CD4-positive, alpha-beta memory T cell (primary cell): ENCODE results near the gene ZIC4. TPM values are rescaled to one million over a fixed set of nuclear protein-coding genes. Genes with fewer than 3 reads are reported as not detected.

Experiments used
- CTCF ChIA-PET: fragments of 350-600 bp; sonication (Branson Sonifier 250); formaldehyde crosslinking; loops from one replicate; lab custom pipeline; 2021; ENCODE audit warnings: inconsistent platforms; ENCODE audit not compliant: partially characterized antibody; lab: Charles Lee
- POLR2A ChIA-PET: fragments of 350-600 bp; sonication (Branson Sonifier 250); formaldehyde crosslinking; loops from one replicate; lab custom pipeline; 2021; ENCODE audit not compliant: partially characterized antibody; lab: Charles Lee
- DNase-seq, 5 donors: peaks; one replicate each; pipeline versions ENCODE4 v3.0.0 to v3.0.0-alpha.2; 2020 to 2022; ENCODE audit warnings: mixed read lengths in 1 of 5
- H3K27ac ChIP-seq: one replicate; pipeline ENCODE4 v1.7.0; 2013; ENCODE audit warnings: low read depth, low read length
- H3K27me3 ChIP-seq: 2 replicates; pipeline ENCODE4 v1.7.0; 2013; ENCODE audit warnings: mild to moderate bottlenecking, low read length, moderate library complexity; ENCODE audit not compliant: insufficient read depth
- H3K36me3 ChIP-seq: 2 replicates; pipeline ENCODE4 v1.7.0; 2013; ENCODE audit warnings: mild to moderate bottlenecking, low read length, moderate library complexity; ENCODE audit not compliant: insufficient read depth
- H3K4me1 ChIP-seq: 2 replicates; pipeline ENCODE4 v1.7.0; 2013; ENCODE audit warnings: mild to moderate bottlenecking, low read length, moderate library complexity; ENCODE audit not compliant: insufficient read depth
- H3K4me3 ChIP-seq, 2 donors: one replicate each; pipeline ENCODE4 v1.7.0; 2013; ENCODE audit warnings: low read length in 2 of 2, mild to moderate bottlenecking in 1 of 2
- H3K9me3 ChIP-seq, 2 donors: one replicate each; pipeline ENCODE4 v1.7.0; 2013; ENCODE audit warnings: low read length in 2 of 2, control low read depth in 1 of 2; ENCODE audit not compliant: control insufficient read depth in 1 of 2
- H3K27ac Mint-ChIP-seq, 7 donors: one replicate each; pipeline ENCODE4 v1.8.0; 2020 to 2021; ENCODE audit warnings: mixed read lengths in 7 of 7, mild to moderate bottlenecking in 6 of 7, inconsistent platforms in 3 of 7, moderate library complexity in 3 of 7
- H3K27me3 Mint-ChIP-seq, 2 donors: one replicate each; pipeline ENCODE4 v1.8.0; 2020 to 2021; ENCODE audit warnings: mixed read lengths in 2 of 2
- H3K36me3 Mint-ChIP-seq, 2 donors: one replicate each; pipeline ENCODE4 v1.8.0; 2020 to 2021; ENCODE audit warnings: mixed read lengths in 2 of 2, inconsistent platforms in 1 of 2, mild to moderate bottlenecking in 1 of 2
- H3K4me1 Mint-ChIP-seq, 4 donors: one replicate each; pipeline ENCODE4 v1.8.0; 2020 to 2021; ENCODE audit warnings: mixed read lengths in 4 of 4, mild to moderate bottlenecking in 1 of 4
- H3K4me3 Mint-ChIP-seq, 8 donors: one replicate each; pipeline ENCODE4 v1.8.0; 2020 to 2021; ENCODE audit warnings: mixed read lengths in 8 of 8, mild to moderate bottlenecking in 7 of 8, moderate library complexity in 6 of 8, inconsistent platforms in 3 of 8
- H3K9me3 Mint-ChIP-seq, 8 donors: one replicate each; pipeline ENCODE4 v1.8.0; 2020 to 2021; ENCODE audit warnings: mixed read lengths in 8 of 8, mild to moderate bottlenecking in 5 of 8, inconsistent platforms in 3 of 8, moderate library complexity in 1 of 8
- intact Hi-C: fragments of 100-400 bp; cut with micrococcal nuclease; formaldehyde crosslinking; loops from one replicate; pipeline ENCODE4 v1.15.1; 2023
- polyA plus RNA-seq, 2 donors: library from polyadenylated mRNA; unstranded; fragments of 300-500 nt; fragmentation: Illumina TruSeq; gene quantifications; one replicate each; pipeline ENCODE4 v1.2.3, GENCODE V29; 2021
- total RNA-seq, 2 experiments: library from RNA; stranded (reverse); gene quantifications; one replicate each; pipeline ENCODE4 v1.2.3, GENCODE V29; 2021

ZIC4 gene
- total and polyA plus RNA-seq, 4 experiments from 2014 or later: not detected

DNA sequence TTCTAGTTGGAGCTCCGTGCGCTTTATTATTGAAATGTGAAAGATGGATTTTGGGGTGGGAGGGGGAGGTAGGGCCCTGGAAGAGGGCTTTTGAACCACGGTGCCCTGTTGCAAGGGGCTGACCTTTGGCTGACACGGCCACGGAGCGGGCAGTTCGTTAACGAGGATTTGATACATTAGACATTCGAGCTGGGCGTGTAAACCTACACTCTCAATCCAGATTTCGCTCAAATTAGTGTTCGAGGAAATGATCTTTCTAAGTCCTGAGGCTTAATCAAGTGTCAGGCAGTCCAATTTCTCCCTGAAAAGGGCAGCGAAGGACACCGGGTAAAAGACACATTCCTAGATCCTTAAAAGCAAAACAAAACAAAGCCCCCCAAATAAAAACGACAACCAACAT lies 15.9 kb upstream of the ZIC4 start:
- ChIA-PET POLR2A (no interaction called here), CTCF (no interaction called here)
- peaks cover 30% of the 10 kb centered on the region for H3K27me3 ChIP-seq
- H3K4me3 Mint-ChIP-seq: no peak overlapping the region
- no peak for DNase-seq
- H3K27me3 Mint-ChIP-seq: peaks cover 38 to 56% of the 10 kb centered on the region in 2 donors
- H3K36me3 ChIP-seq: no peaks in the 10 kb centered on the region
- H3K4me1 Mint-ChIP-seq: peaks cover 0 to 5% (median 2%) of the 10 kb centered on the region in 4 donors
- no peak overlapping the region for H3K4me3 ChIP-seq
- H3K27ac ChIP-seq: no peak overlapping the region
- H3K9me3 Mint-ChIP-seq: peaks cover 0 to 44% (median 31%) of the 10 kb centered on the region in 8 donors
- no peaks in the 10 kb centered on the region for H3K9me3 ChIP-seq
- H3K4me1 ChIP-seq: no peaks in the 10 kb centered on the region
- peaks cover 0 to 7% of the 10 kb centered on the region in 2 donors for H3K36me3 Mint-ChIP-seq
- no peak overlapping the region for H3K27ac Mint-ChIP-seq
- intact Hi-C loops: no loop called here

DNA sequence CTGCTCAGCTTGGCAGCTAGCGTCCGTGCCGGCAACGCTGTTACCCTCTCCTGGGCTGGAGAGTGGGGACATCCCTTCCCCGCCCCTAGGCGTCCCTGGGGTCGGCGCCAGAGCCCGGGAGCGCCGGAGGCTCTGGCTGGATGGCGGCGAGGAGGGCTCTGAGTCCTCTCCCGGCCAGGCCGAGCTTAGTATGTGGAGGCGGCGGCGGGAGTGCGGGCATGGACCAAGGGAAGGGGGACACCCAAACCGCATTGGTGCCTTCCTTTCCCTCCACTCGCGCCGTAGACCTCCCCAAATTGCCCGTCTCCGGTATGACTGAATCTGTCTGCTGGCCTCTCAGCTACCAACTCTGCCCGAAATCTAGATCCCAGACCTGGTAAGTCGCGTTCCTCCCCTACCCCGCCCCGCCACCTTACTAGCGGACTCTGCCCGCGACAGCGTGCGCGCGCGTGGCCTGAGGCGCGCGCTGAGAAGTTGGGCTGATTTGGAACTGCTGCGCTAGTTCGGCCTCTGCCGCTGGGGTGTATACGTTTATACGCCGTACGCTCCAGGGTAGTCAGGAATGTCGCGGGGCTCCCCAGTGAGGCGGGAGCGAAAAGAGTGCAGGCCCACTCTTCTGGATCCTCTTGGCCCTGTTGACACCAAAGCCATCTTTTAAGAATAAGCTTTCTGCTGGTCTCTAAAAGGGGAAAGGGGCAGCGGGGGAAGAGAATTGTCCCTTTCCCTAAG lies 15.0 kb upstream of the ZIC4 start:
- Mint-ChIP-seq H3K27ac (no peak overlapping the region), H3K4me3 (no peak overlapping the region), H3K36me3 (peaks cover 0 to 7% of the 10 kb centered on the region in 2 donors), H3K9me3 (peaks cover 0 to 44% (median 31%) of the 10 kb centered on the region in 8 donors), H3K4me1 (peaks cover 0 to 5% (median 2%) of the 10 kb centered on the region in 4 donors), H3K27me3 (peaks cover 43 to 61% of the 10 kb centered on the region in 2 donors)
- no peak for DNase-seq
- no peak overlapping the region for H3K4me3 ChIP-seq
- ChIA-PET POLR2A (no interaction called here), CTCF (no interaction called here)
- no peak overlapping the region for H3K27ac ChIP-seq
- H3K36me3 ChIP-seq: no peaks in the 10 kb centered on the region
- peaks cover 30% of the 10 kb centered on the region for H3K27me3 ChIP-seq
- no peaks in the 10 kb centered on the region for H3K9me3 ChIP-seq
- intact Hi-C loops: no loop called here
- no peaks in the 10 kb centered on the region for H3K4me1 ChIP-seq

DNA sequence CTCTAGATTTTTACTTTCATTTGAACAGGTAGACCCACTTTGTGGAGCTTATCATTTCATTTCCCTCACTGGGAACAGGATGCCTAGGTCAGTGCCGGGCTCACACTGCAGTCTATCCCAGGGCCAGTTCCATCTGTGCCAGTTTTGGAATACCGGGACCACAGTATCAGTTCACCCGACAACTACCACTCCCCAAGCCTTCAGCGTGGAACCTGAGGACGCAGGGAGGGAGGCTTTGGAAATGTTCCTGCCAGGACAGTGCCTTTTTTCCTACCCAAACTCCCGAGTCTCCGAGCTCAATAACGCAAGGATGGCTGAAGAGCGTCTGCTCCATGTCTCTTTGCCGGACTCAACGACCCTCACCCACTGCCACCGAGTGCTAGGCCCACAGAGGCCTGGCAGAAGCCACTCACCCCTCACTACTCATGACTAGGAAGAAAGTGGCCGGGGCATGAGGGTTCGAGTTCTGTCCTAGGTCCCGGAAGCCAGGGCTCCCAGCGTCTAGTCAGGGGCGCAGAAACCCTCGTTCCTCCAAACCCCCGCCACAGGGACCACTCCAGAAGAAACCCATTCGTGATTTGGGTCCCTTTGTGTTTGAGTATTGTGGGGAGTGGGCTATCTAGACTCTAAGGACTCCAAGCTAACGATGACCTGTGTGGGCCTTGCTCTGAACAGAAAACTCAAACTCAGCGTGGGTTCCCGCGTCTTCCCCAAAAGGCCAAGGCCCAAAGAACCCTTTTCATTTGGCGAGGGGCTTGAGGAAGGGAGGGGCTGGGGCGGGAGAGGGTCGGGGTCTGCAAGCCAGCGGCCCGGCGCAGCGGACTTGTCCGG lies 14.2 kb upstream of the ZIC4 start:
- DNase-seq: no peak
- intact Hi-C loops: no loop called here
- Histone ChIP-seq H3K36me3 (no peaks in the 10 kb centered on the region), H3K9me3 (no peaks in the 10 kb centered on the region), H3K4me3 (no peak overlapping the region), H3K27me3 (peaks cover 31% of the 10 kb centered on the region), H3K27ac (no peak overlapping the region), H3K4me1 (no peaks in the 10 kb centered on the region)
- POLR2A ChIA-PET: no interaction called here
- Mint-ChIP-seq H3K4me1 (peaks cover 0 to 5% (median 2%) of the 10 kb centered on the region in 4 donors), H3K27me3 (peaks cover 47 to 61% of the 10 kb centered on the region in 2 donors), H3K36me3 (peaks cover 0 to 7% of the 10 kb centered on the region in 2 donors), H3K9me3 (peaks cover 0 to 44% (median 31%) of the 10 kb centered on the region in 8 donors), H3K27ac (no peak overlapping the region), H3K4me3 (no peak overlapping the region)
- CTCF ChIA-PET: no interaction called here

DNA sequence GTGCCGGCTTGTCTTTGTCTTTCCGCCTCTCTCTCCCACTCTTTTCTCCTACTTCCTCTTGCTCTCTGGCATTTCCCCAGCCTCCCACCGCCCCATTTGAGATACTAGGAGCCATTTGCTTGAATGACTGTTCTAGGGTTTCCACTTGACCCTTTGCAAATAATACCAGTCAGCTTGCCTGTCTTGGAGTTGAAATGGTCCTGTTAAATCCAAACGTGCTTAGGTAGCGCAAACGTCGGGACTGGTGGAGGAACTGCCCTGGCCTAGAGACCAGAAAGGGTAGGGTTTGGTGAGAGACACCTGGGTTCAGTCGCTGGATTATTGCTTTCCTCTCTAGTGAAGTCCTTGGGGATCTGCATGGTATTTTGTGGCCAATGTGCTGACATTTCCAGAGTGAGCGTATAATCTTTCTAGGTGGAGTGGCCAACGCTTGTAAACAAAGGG lies 13.5 kb upstream of the ZIC4 start:
- intact Hi-C loops: no loop called here
- Mint-ChIP-seq H3K36me3 (peaks cover 0 to 7% of the 10 kb centered on the region in 2 donors), H3K4me1 (peaks cover 0 to 5% (median 2%) of the 10 kb centered on the region in 4 donors), H3K9me3 (peaks cover 0 to 49% (median 35%) of the 10 kb centered on the region in 8 donors), H3K27ac (no peak overlapping the region), H3K4me3 (peak overlapping the region in 1 of 8 donors; percentile 53), H3K27me3 (peaks cover 50 to 64% of the 10 kb centered on the region in 2 donors)
- Histone ChIP-seq H3K4me3 (no peak overlapping the region), H3K9me3 (no peaks in the 10 kb centered on the region), H3K36me3 (no peaks in the 10 kb centered on the region), H3K27me3 (peaks cover 36% of the 10 kb centered on the region), H3K27ac (no peak overlapping the region), H3K4me1 (no peaks in the 10 kb centered on the region)
- POLR2A ChIA-PET: no interaction called here
- CTCF ChIA-PET: no interaction called here
- DNase-seq: no peak

DNA sequence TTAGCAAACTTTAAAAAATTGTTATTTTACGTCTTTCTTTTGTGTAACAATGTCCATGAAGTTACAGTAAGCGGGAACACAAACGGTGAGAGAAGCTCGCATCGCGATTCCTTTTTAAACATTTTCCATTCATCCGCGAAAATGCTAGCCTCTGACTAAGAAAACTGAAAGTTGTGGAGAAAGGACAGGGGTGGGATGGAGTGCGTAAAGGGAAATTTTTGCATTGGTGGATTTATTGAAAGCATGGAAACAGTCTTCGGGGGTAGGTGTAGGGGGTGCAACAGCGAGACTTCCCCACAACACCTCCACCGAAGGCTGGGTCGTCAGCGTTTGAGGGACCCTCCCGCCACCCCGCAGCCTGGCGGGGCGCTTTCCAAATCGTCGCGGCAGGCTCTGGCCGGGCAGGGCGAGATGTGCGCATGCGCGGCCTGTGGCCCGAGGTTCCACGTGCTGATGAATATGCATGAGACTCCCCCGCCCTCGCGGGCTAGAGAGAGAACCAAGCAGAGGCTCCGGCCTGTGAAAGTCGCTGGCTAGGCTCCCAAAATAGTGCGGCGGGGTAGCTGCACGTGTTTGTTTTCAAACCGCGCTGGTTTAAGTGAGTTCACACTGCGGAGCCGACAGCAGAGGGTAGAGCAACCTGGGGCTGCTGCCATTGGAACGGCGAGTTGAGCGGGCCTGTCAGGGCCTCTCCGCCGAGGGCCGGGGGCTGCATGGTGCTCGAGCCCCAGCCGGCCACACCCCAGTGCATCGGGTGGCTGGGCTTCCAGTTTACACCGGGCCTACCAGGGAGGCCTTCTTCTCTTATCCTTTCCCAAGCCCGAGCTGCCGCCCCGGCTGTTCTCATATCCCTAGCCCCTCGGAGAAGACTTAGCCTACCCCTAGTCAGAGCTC lies 12.7 kb upstream of the ZIC4 start:
- Mint-ChIP-seq H3K4me3 (peak overlapping the region in 1 of 8 donors; percentile 53), H3K27me3 (peaks cover 53 to 68% of the 10 kb centered on the region in 2 donors), H3K9me3 (peaks cover 0 to 54% (median 40%) of the 10 kb centered on the region in 8 donors), H3K36me3 (peaks cover 0 to 7% of the 10 kb centered on the region in 2 donors), H3K4me1 (peaks cover 0 to 5% (median 2%) of the 10 kb centered on the region in 4 donors), H3K27ac (no peak overlapping the region)
- H3K36me3 ChIP-seq: no peaks in the 10 kb centered on the region
- no peak overlapping the region for H3K27ac ChIP-seq
- peaks cover 34% of the 10 kb centered on the region for H3K27me3 ChIP-seq
- POLR2A ChIA-PET: no interaction called here
- no peak overlapping the region for H3K4me3 ChIP-seq
- CTCF ChIA-PET: no interaction called here
- no peaks in the 10 kb centered on the region for H3K9me3 ChIP-seq
- H3K4me1 ChIP-seq: no peaks in the 10 kb centered on the region
- intact Hi-C loops: no loop called here
- no peak for DNase-seq

DNA sequence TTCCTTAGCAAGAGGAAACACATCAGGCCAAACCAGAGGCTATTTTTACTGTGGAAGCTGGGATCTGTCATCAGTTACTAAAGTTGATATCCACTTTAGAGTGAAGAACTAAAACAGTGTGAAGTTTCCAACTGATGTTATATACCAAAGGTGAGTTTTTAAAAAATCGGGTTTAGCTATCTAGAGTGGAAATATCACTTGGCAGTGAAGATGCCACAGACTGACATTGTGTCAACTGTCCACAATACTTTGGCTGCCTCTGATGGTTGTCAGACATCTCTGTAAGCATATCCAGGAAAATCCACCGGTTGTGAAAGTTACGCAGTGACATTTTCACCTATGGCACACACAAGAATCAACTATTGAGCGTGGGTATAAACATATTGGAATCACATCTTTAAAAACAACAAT lies 12.0 kb upstream of the ZIC4 start:
- Histone ChIP-seq H3K27ac (no peak overlapping the region), H3K4me3 (no peak overlapping the region), H3K4me1 (peaks cover 2% of the 10 kb centered on the region), H3K9me3 (no peaks in the 10 kb centered on the region), H3K36me3 (no peaks in the 10 kb centered on the region), H3K27me3 (peaks cover 28% of the 10 kb centered on the region)
- no peak overlapping the region for H3K27ac Mint-ChIP-seq
- H3K9me3 Mint-ChIP-seq: peaks cover 0 to 50% (median 38%) of the 10 kb centered on the region in 8 donors
- no peak overlapping the region for H3K4me3 Mint-ChIP-seq
- DNase-seq: no peak
- intact Hi-C loops: no loop called here
- peaks cover 52 to 64% of the 10 kb centered on the region in 2 donors for H3K27me3 Mint-ChIP-seq
- H3K4me1 Mint-ChIP-seq: peaks cover 3 to 8% (median 5%) of the 10 kb centered on the region in 4 donors
- ChIA-PET POLR2A (no interaction called here), CTCF (no interaction called here)
- H3K36me3 Mint-ChIP-seq: peaks cover 0 to 8% of the 10 kb centered on the region in 2 donors
